Measurements from ENCODE around the gene NEK2.

DNA sequence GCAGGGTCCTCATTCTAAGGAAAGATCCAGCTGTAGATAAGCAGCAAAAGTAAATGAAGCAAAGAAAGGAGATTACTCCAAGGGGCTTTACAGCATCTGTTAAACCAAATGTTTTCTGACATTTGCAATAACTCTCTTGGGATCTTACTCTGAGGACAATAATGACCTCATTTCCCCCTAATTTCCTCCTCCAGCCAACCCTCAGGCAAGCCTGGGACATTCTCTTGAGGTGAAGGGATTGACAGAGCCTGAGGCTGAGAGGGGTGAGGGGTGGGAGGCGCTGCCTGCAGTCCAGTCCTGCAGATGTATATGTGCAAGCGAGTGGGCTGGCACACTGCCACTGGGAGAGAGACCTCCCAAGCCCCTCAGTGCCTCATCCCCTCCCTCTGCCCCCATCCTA, 40.5 kb upstream of the NEK2 start:
- no peak for TF ChIP-seq CTCF (IDR thresholded peaks at IDR 0.05; ENCODE audit: low read depth, low read length)
- no peak for TF ChIP-seq MYC (IDR thresholded peaks at IDR 0.05; ENCODE audit: low read depth, low read length)
- no peak for TF ChIP-seq POLR2A (IDR thresholded peaks at IDR 0.05; ENCODE audit: extremely low read depth, insufficient read length)
- no peak for TF ChIP-seq MAX (IDR thresholded peaks at IDR 0.05; ENCODE audit: low read depth, low read length)
